ENCODE results near the gene GRAMD1B.
A peak's percentile ranks its signal among the peaks of the same experiment; 100 is the strongest.
"Not testable (repeated sequence)": the region's sequence is repeated elsewhere in the genome, so short reads cannot be mapped to it uniquely, and the experiment has no call there.

GRAMD1B gene

GRCh38 chr11:123652599-123652998, 222.5 kb downstream of the GRAMD1B start:
- TF ChIP-seq, protein P1, sequence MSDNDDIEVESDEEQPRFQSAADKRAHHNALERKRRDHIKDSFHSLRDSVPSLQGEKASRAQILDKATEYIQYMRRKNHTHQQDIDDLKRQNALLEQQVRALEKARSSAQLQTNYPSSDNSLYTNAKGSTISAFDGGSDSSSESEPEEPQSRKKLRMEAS (IDR thresholded peaks at IDR 0.05; ENCODE audit: low read depth, low read length), result no peak
- TF ChIP-seq CTCF (IDR thresholded peaks at IDR 0.05; ENCODE audit: low read depth, low read length) (no peak), POLR2A (IDR thresholded peaks at IDR 0.05; ENCODE audit: extremely low read depth, insufficient read length) (no peak), MYC (IDR thresholded peaks at IDR 0.05; ENCODE audit: low read depth, low read length) (no peak)

GRCh38 chr11:123653483-123653826, 223.4 kb downstream of the GRAMD1B start:
- H3K4me3 ChIP-seq (ENCODE audit: low read depth, low read length), result no peak overlapping the region
- DNase-seq (ENCODE audit: low read depth), result no peak
- TF ChIP-seq MYC (IDR thresholded peaks at IDR 0.05; ENCODE audit: low read depth, low read length) (no peak), POLR2A (IDR thresholded peaks at IDR 0.05; ENCODE audit: extremely low read depth, insufficient read length) (no peak), CTCF (IDR thresholded peaks at IDR 0.05; ENCODE audit: low read depth, low read length) (no peak)
- TF ChIP-seq, protein P1 (IDR thresholded peaks at IDR 0.05; ENCODE audit: low read depth, low read length), result no peak

More at GRCh38 chr11:123652599-123652998, 222.5 kb downstream of the GRAMD1B start:
- no peak overlapping the region for H3K4me3 ChIP-seq (ENCODE audit: low read depth, low read length)
- no peak for DNase-seq (ENCODE audit: low read depth)

DNA sequence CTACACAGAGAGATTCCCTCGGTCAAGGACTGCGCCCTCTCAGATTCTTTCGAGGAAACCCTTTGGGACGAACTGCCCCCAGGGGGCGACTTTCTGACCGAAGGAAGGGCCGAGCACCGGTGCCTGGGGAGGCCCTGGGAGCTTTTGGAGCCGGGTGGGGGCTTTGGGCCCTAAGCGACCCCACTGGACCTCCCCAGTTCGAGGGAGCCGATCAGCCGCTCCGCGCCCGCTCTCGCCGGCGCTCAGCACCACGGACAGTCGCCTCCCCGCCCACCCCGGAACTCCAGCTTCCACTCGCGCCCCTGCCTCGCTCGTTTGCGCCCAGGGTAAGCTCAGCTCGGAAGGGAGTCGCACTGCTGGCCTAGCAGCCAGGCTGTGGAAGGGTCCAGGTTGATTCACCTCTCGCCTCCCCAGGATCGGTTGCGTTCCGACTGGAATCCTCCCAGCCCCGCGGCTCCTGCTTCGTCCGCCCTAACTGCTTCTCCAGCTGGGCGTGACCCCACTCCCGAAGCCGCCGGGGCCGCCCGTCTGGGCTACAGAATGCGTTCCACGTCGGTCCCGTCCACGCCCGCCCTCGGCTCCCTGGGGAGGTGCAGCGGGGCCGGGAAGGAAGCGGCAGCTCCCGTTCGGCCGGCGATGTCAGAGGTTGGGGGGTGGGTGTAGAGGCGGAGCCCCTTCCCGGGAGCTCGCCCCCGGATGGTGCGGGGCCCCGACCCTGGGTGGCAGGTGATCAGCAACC, 223.9 kb downstream of the GRAMD1B start:
- TF ChIP-seq POLR2A (IDR thresholded peaks at IDR 0.05; ENCODE audit: extremely low read depth, insufficient read length) (no peak), CTCF (IDR thresholded peaks at IDR 0.05; ENCODE audit: low read depth, low read length) (no peak), MYC (IDR thresholded peaks at IDR 0.05; ENCODE audit: low read depth, low read length) (no peak)
- DNase-seq (ENCODE audit: low read depth), result peak; percentile 47
- H3K4me3 ChIP-seq (ENCODE audit: low read depth, low read length), result peak overlapping the region; percentile 27

DNA sequence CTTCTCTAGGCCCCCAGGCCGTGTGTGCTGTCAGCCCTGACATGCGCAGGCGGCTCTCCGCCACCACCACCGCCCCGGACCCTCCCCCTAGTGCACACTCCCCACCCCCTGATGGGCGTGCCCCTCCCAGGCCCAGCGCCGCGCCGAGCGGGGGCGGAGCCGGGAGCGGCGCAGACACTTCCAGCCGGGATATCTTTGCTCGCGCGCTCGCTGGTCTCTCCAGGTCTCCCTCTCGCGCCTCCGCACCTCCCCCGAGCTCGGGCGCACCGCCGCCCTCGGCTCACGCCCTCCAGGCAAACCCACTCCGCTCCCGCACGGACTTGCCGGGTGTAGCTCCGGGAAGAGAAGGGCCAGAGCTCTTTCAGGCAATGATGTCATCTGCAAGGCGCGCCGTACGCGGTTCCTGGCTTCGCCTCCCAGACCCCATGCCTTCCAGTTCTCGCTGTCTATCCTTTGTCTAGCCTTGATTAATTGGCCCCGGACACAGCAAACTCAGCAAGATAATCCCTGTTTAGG, 224.6 kb downstream of the GRAMD1B start, which contains the start of gene SCN3B:
Gene SCN3B (minus strand): TSS at position 59 of the 516 bp plus-strand sequence. CDS start 823 bp downstream, outside the sequence.
- DNase-seq (ENCODE audit: low read depth), result peak; percentile 43
- no peak for TF ChIP-seq MYC (IDR thresholded peaks at IDR 0.05; ENCODE audit: low read depth, low read length)
- no peak for TF ChIP-seq CTCF (IDR thresholded peaks at IDR 0.05; ENCODE audit: low read depth, low read length)
- TF ChIP-seq, protein P1 (IDR thresholded peaks at IDR 0.05; ENCODE audit: low read depth, low read length), result no peak
- no peak for TF ChIP-seq POLR2A (IDR thresholded peaks at IDR 0.05; ENCODE audit: extremely low read depth, insufficient read length)

GRCh38 chr11:123659311-123659710, 229.2 kb downstream of the GRAMD1B start:
- DNase-seq (ENCODE audit: low read depth), result no peak
- H3K4me3 ChIP-seq (ENCODE audit: low read depth, low read length), result no peak overlapping the region
- TF ChIP-seq CTCF (IDR thresholded peaks at IDR 0.05; ENCODE audit: low read depth, low read length) (no peak), POLR2A (IDR thresholded peaks at IDR 0.05; ENCODE audit: extremely low read depth, insufficient read length) (no peak), MYC (IDR thresholded peaks at IDR 0.05; ENCODE audit: low read depth, low read length) (no peak)
- TF ChIP-seq, protein P1 (IDR thresholded peaks at IDR 0.05; ENCODE audit: low read depth, low read length), result no peak

More for the DNA sequence above, 224.6 kb downstream of the GRAMD1B start, which contains the start of gene SCN3B:
- peak within 1 kb of the TSS; percentile 34 for H3K4me3 ChIP-seq (ENCODE audit: low read depth, low read length)

DNA sequence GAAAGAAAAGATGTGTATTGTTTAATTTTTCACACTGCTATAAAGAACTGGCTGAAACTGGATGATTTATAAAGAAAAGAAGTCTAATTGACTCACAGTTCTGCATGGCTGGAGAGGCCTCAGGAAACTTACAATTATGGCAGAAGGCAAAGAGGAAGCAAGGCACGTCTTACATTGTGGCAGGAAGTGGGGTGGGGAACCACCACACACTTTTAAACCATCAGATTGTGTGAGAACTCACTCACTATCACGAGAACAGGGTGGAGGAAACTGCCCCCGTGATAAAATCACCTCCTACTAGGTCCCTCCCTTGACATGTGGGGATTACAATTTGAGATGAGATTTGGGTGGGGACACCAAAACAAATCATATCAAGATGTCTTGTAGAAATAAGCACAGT, 229.9 kb downstream of the GRAMD1B start:
- peak; percentile 63 for DNase-seq (ENCODE audit: low read depth)
- not testable (repeated sequence) for H3K4me3 ChIP-seq (ENCODE audit: low read depth, low read length)
